ENCODE results near the gene CCDC69. TPM values are rescaled to one million over a fixed set of nuclear protein-coding genes. Genes with fewer than 3 reads are reported as not detected.

The CCDC69 gene
- total RNA-seq, 1 experiment from 2014 or later = 2.8 TPM

GRCh38 chr5:151139646-151140045 lies 84.2 kb downstream of the CCDC69 start:
- Mint-ChIP-seq H3K9me3 (ENCODE audit: unreplicated experiment) (no peaks in the 10 kb centered on the region), H3K27ac (ENCODE audit: low read depth, unreplicated experiment) (no peak overlapping the region), H3K27me3 (ENCODE audit: insufficient read depth, unreplicated experiment) (no peaks in the 10 kb centered on the region), H3K4me3 (ENCODE audit: unreplicated experiment) (no peak overlapping the region), H3K4me1 (ENCODE audit: insufficient read depth, unreplicated experiment) (peaks cover 7% of the 10 kb centered on the region), H3K36me3 (ENCODE audit: insufficient read depth, unreplicated experiment) (no peaks in the 10 kb centered on the region)
- DNase-seq (ENCODE audit: unreplicated experiment) = no peak
- BruUV-seq (replicated peaks) = no TSS peak
- CTCF ChIA-PET = interaction anchor here (9.4 to 17.2 kb wide), 2 partner anchors 14 to 25 kb away, joined by 99 to 206 read pairs; no protein-coding TSS in a partner anchor
- intact Hi-C loops (cut with micrococcal nuclease) = no loop called here
- POLR2A ChIA-PET = no interaction called here
- TF ChIP-seq CTCF (IDR thresholded peaks at IDR 0.05; ENCODE audit: unreplicated experiment) = no peak

- H3K27ac Mint-ChIP-seq (ENCODE audit: low read depth, unreplicated experiment) = no peak overlapping the region
- CTCF ChIA-PET = interaction anchor here (9.4 to 17.2 kb wide), 2 partner anchors 13 to 25 kb away, joined by 99 to 206 read pairs; no protein-coding TSS in a partner anchor
These were observed 84.9 kb downstream of the CCDC69 start for GRCh38 chr5:151139015-151139414.

GRCh38 chr5:151138114-151138513 lies 85.8 kb downstream of the CCDC69 start:
- Mint-ChIP-seq H3K27me3 (ENCODE audit: insufficient read depth, unreplicated experiment) (no peaks in the 10 kb centered on the region), H3K27ac (ENCODE audit: low read depth, unreplicated experiment) (no peak overlapping the region), H3K4me1 (ENCODE audit: insufficient read depth, unreplicated experiment) (peaks cover 7% of the 10 kb centered on the region), H3K4me3 (ENCODE audit: unreplicated experiment) (no peak overlapping the region), H3K9me3 (ENCODE audit: unreplicated experiment) (no peaks in the 10 kb centered on the region), H3K36me3 (ENCODE audit: insufficient read depth, unreplicated experiment) (no peaks in the 10 kb centered on the region)
- intact Hi-C loops (cut with micrococcal nuclease) = no loop called here
- no peak for TF ChIP-seq CTCF (IDR thresholded peaks at IDR 0.05; ENCODE audit: unreplicated experiment)
- DNase-seq (ENCODE audit: unreplicated experiment) = no peak
- no TSS peak for BruUV-seq (replicated peaks)
- POLR2A ChIA-PET = interaction anchor here (1.0 kb wide), 1 partner anchor 13 kb away, joined by 3 read pairs; no protein-coding TSS in a partner anchor
- CTCF ChIA-PET = interaction anchor here (0.7 to 17.2 kb wide), 3 partner anchors 12 to 48 kb away, joined by 3 to 206 read pairs (median 99); no protein-coding TSS in a partner anchor

More at GRCh38 chr5:151139015-151139414, 84.9 kb downstream of the CCDC69 start:
- Mint-ChIP-seq H3K4me1 (ENCODE audit: insufficient read depth, unreplicated experiment) (peaks cover 7% of the 10 kb centered on the region), H3K9me3 (ENCODE audit: unreplicated experiment) (no peaks in the 10 kb centered on the region), H3K36me3 (ENCODE audit: insufficient read depth, unreplicated experiment) (no peaks in the 10 kb centered on the region), H3K4me3 (ENCODE audit: unreplicated experiment) (no peak overlapping the region), H3K27me3 (ENCODE audit: insufficient read depth, unreplicated experiment) (no peaks in the 10 kb centered on the region)
- DNase-seq (ENCODE audit: unreplicated experiment) = no peak
- intact Hi-C loops (cut with micrococcal nuclease) = no loop called here
- POLR2A ChIA-PET = no interaction called here
- no peak for TF ChIP-seq CTCF (IDR thresholded peaks at IDR 0.05; ENCODE audit: unreplicated experiment)
- no TSS peak for BruUV-seq (replicated peaks)

- intact Hi-C loops (cut with micrococcal nuclease) = no loop called here
- no peaks in the 10 kb centered on the region for H3K36me3 Mint-ChIP-seq (ENCODE audit: insufficient read depth, unreplicated experiment)
- H3K9me3 Mint-ChIP-seq (ENCODE audit: unreplicated experiment) = no peaks in the 10 kb centered on the region
- H3K4me1 Mint-ChIP-seq (ENCODE audit: insufficient read depth, unreplicated experiment) = peaks cover 7% of the 10 kb centered on the region
- ChIA-PET CTCF (interaction anchor here (0.6 to 23.9 kb wide), 6 partner anchors 11 to 508 kb away, joined by 3 to 745 read pairs (median 71); no protein-coding TSS in a partner anchor), POLR2A (interaction anchor here (0.6 to 2.3 kb wide), 2 partner anchors 11 to 93 kb away, joined by 3 to 5 read pairs; no protein-coding TSS in a partner anchor)
- no peak overlapping the region for H3K27ac Mint-ChIP-seq (ENCODE audit: low read depth, unreplicated experiment)
- no peak for DNase-seq (ENCODE audit: unreplicated experiment)
- no peak for TF ChIP-seq CTCF (IDR thresholded peaks at IDR 0.05; ENCODE audit: unreplicated experiment)
- no peaks in the 10 kb centered on the region for H3K27me3 Mint-ChIP-seq (ENCODE audit: insufficient read depth, unreplicated experiment)
- no TSS peak for BruUV-seq (replicated peaks)
- no peak overlapping the region for H3K4me3 Mint-ChIP-seq (ENCODE audit: unreplicated experiment)
These were observed 86.6 kb downstream of the CCDC69 start for GRCh38 chr5:151137067-151137825.
